Activated naive CD4-positive, alpha-beta T cell treated with anti-CD3 and anti-CD28 coated beads, Interleukin-2, amount 10 ng/mL, durations not matched to agents 7 days and 5 days (primary cell): ENCODE measurements around the gene LAMC2.

Experiments
- CTCF ChIA-PET: fragments of 350-600 bp; sonication (Branson Sonifier 250); formaldehyde crosslinking; loops from one replicate; lab custom pipeline; 2021; ENCODE audit warnings: antibody characterized with exemption; lab: Charles Lee
- DNase-seq: peaks from one replicate; pipeline ENCODE4 v3.0.0-alpha.2; 2020
- H3K27ac Mint-ChIP-seq: one replicate; pipeline ENCODE4 v1.8.0; 2021; ENCODE audit warnings: mild to moderate bottlenecking, moderate library complexity, mixed read lengths
- H3K27me3 Mint-ChIP-seq: one replicate; pipeline ENCODE4 v1.8.0; 2021; ENCODE audit warnings: mild to moderate bottlenecking, mixed read lengths
- H3K36me3 Mint-ChIP-seq: one replicate; pipeline ENCODE4 v1.8.0; 2021; ENCODE audit warnings: mixed read lengths
- H3K4me1 Mint-ChIP-seq: one replicate; pipeline ENCODE4 v1.8.0; 2021; ENCODE audit warnings: mixed read lengths
- H3K4me3 Mint-ChIP-seq: one replicate; pipeline ENCODE4 v1.8.0; 2021; ENCODE audit warnings: mild to moderate bottlenecking, moderate library complexity, mixed read lengths
- H3K9me3 Mint-ChIP-seq: one replicate; pipeline ENCODE4 v1.8.0; 2021; ENCODE audit warnings: mixed read lengths

LAMC2 gene

DNA sequence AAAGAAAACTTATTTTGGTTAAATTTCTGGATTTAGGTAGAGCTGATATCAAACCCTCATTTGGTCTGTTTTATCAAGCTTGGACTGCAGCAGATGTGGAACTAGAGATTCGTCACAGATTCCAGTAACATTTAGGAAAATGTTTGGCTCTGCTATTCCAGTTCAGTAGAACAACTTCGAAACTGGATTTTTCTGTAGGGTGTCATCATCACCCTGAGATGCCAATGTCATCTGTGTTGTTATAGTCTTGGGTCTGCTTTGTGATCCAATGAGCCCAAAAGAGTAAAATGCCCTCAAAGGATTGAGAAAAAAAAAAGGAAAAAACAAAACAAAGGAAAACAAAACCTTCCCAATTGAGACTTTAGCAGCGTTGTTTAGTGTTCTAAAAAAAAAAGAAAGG lies 55.4 kb downstream of the LAMC2 start:
- Mint-ChIP-seq H3K36me3 (no peaks in the 10 kb centered on the region), H3K4me3 (no peak overlapping the region), H3K4me1 (no peaks in the 10 kb centered on the region), H3K9me3 (no peaks in the 10 kb centered on the region), H3K27ac (no peak overlapping the region), H3K27me3 (peaks cover 31% of the 10 kb centered on the region)
- CTCF ChIA-PET, result no interaction called here
- no peak for DNase-seq

DNA sequence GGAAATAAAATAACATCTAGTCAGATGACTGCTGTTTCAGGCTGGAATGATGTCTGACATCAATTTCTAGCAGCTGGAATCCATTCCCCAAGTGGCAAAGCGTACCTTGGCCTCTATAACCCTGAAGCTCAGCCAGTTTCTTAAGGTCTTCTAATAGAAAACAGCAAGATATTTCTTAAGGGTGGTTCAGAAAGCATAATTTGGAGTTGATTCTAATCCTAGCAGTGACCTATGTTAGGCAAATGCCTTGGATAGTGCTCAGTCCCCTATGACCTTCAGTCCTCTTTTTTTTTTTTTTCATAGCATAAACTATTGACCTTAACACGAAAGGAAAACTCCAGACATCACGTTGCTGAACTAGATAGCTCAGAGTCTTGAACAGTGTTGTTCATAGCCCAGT lies 56.5 kb downstream of the LAMC2 start:
- H3K9me3 Mint-ChIP-seq, result no peaks in the 10 kb centered on the region
- no peak for DNase-seq
- peaks cover 32% of the 10 kb centered on the region for H3K27me3 Mint-ChIP-seq
- H3K4me3 Mint-ChIP-seq, result no peak overlapping the region
- H3K4me1 Mint-ChIP-seq, result no peaks in the 10 kb centered on the region
- CTCF ChIA-PET, result no interaction called here
- no peak overlapping the region for H3K27ac Mint-ChIP-seq
- H3K36me3 Mint-ChIP-seq, result no peaks in the 10 kb centered on the region

DNA sequence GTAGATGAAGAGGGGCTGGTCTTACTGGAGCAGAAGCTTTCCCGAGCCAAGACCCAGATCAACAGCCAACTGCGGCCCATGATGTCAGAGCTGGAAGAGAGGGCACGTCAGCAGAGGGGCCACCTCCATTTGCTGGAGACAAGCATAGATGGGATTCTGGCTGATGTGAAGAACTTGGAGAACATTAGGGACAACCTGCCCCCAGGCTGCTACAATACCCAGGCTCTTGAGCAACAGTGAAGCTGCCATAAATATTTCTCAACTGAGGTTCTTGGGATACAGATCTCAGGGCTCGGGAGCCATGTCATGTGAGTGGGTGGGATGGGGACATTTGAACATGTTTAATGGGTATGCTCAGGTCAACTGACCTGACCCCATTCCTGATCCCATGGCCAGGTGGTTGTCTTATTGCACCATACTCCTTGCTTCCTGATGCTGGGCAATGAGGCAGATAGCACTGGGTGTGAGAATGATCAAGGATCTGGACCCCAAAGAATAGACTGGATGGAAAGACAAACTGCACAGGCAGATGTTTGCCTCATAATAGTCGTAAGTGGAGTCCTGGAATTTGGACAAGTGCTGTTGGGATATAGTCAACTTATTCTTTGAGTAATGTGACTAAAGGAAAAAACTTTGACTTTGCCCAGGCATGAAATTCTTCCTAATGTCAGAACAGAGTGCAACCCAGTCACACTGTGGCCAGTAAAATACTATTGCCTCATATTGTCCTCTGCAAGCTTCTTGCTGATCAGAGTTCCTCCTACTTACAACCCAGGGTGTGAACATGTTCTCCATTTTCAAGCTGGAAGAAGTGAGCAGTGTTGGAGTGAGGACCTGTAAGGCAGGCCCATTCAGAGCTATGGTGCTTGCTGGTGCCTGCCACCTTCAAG lies 57.3 kb downstream of the LAMC2 start:
- Mint-ChIP-seq H3K9me3 (no peaks in the 10 kb centered on the region), H3K27ac (no peak overlapping the region), H3K36me3 (no peaks in the 10 kb centered on the region), H3K4me1 (no peaks in the 10 kb centered on the region), H3K4me3 (no peak overlapping the region), H3K27me3 (peaks cover 30% of the 10 kb centered on the region)
- no peak for DNase-seq
- CTCF ChIA-PET, result no interaction called here

DNA sequence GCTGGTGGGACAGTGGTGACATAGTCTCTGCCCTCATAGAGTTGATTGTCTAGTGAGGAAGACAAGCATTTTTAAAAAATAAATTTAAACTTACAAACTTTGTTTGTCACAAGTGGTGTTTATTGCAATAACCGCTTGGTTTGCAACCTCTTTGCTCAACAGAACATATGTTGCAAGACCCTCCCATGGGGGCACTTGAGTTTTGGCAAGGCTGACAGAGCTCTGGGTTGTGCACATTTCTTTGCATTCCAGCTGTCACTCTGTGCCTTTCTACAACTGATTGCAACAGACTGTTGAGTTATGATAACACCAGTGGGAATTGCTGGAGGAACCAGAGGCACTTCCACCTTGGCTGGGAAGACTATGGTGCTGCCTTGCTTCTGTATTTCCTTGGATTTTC lies 58.4 kb downstream of the LAMC2 start:
- Mint-ChIP-seq H3K36me3 (no peaks in the 10 kb centered on the region), H3K4me1 (no peaks in the 10 kb centered on the region), H3K9me3 (no peaks in the 10 kb centered on the region), H3K27ac (no peak overlapping the region), H3K27me3 (peaks cover 30% of the 10 kb centered on the region), H3K4me3 (no peak overlapping the region)
- DNase-seq, result no peak
- CTCF ChIA-PET, result no interaction called here

DNA sequence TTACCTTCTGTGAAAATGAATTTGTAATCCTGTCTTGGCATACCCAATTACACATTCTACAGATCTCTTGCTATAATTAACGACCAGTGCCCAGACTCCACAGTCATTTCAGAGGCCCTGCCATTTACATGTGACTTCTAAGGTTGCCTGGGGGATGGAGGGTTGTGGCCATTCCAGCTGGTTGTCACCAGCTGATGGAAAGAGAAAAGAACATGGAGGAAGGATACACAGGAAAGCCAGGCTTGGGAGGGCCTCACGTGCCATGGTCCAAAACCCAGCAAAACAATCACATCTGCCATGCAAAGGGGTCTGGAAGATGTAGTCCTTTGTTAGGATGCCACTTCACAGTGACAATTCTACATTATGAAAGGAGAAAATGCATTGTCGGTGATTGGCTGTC lies 59.3 kb downstream of the LAMC2 start:
- Mint-ChIP-seq H3K27ac (no peak overlapping the region), H3K9me3 (no peaks in the 10 kb centered on the region), H3K27me3 (peaks cover 30% of the 10 kb centered on the region), H3K4me1 (no peaks in the 10 kb centered on the region), H3K4me3 (no peak overlapping the region), H3K36me3 (no peaks in the 10 kb centered on the region)
- no peak for DNase-seq
- CTCF ChIA-PET, result no interaction called here

DNA sequence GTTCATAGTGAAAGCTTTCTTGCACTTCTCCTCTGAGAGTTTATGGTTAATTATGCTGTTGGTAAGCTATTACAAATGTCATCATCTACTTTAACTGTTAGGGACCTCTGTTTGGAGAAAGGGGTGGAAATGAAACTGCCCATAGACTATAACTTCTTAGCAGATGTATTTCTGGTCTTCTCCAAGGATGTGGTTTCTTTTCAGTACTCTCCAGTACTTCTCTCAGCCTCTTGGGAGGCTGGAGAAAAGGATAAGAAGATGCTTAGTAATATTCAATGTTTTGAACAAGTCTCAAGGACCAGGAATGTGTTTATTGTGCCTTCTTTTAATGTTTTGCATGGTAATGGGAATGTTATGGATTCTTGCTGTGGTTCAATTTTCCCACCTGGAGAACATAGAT lies 60.4 kb downstream of the LAMC2 start:
- no peak overlapping the region for H3K27ac Mint-ChIP-seq
- no peaks in the 10 kb centered on the region for H3K36me3 Mint-ChIP-seq
- no peaks in the 10 kb centered on the region for H3K4me1 Mint-ChIP-seq
- H3K4me3 Mint-ChIP-seq, result no peak overlapping the region
- no peaks in the 10 kb centered on the region for H3K9me3 Mint-ChIP-seq
- peaks cover 30% of the 10 kb centered on the region for H3K27me3 Mint-ChIP-seq
- no peak for DNase-seq
- CTCF ChIA-PET, result no interaction called here

DNA sequence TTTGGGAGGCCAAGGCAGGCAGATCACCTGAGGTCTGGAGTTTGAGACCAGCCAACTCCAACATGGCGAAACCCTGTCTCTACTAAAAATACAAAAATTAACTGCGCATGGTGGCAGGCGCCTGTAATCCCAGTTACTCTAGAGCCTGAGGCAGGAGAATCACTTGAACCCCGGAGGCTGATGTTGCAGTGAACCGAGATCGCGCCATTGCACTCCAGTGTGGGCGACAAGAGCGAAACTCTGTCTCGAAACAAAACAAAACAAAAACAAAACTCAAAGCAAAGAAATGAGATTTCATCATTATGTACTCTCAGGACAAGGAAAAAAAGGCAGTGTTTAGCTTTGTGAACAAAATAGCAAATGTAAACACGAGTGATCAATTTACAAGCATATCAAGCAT lies 61.0 kb downstream of the LAMC2 start:
- H3K4me1 Mint-ChIP-seq, result no peaks in the 10 kb centered on the region
- H3K27ac Mint-ChIP-seq, result no peak overlapping the region
- H3K36me3 Mint-ChIP-seq, result no peaks in the 10 kb centered on the region
- no peak overlapping the region for H3K4me3 Mint-ChIP-seq
- no peaks in the 10 kb centered on the region for H3K9me3 Mint-ChIP-seq
- CTCF ChIA-PET, result interaction anchor here (0.7 kb wide), 1 partner anchor 69 kb away, joined by 3 read pairs; no protein-coding TSS in a partner anchor
- no peak for DNase-seq
- H3K27me3 Mint-ChIP-seq, result peaks cover 30% of the 10 kb centered on the region

DNA sequence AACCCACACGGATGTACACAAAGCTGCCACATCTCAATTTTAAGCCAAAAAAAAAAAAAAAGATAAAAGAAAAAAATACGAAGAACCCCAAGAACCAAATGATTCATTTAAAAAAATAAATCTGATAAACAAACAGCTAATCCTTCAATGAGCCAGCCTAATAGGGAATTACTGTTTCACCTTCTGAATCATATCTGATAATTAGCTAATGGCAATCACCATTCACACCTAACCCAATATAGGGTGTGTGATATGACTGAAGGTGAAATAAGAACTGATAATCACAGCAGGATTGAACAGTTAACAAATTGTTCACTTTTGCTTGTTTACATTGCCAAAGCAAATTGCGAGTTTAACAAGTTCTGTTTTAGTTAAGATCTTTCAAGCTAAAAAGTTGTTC lies 61.4 kb downstream of the LAMC2 start:
- H3K27me3 Mint-ChIP-seq, result peaks cover 30% of the 10 kb centered on the region
- no peaks in the 10 kb centered on the region for H3K36me3 Mint-ChIP-seq
- no peak overlapping the region for H3K4me3 Mint-ChIP-seq
- no peaks in the 10 kb centered on the region for H3K4me1 Mint-ChIP-seq
- H3K27ac Mint-ChIP-seq, result no peak overlapping the region
- no peak for DNase-seq
- no peaks in the 10 kb centered on the region for H3K9me3 Mint-ChIP-seq
- CTCF ChIA-PET, result interaction anchor here (0.7 kb wide), 1 partner anchor 70 kb away, joined by 3 read pairs; no protein-coding TSS in a partner anchor

DNA sequence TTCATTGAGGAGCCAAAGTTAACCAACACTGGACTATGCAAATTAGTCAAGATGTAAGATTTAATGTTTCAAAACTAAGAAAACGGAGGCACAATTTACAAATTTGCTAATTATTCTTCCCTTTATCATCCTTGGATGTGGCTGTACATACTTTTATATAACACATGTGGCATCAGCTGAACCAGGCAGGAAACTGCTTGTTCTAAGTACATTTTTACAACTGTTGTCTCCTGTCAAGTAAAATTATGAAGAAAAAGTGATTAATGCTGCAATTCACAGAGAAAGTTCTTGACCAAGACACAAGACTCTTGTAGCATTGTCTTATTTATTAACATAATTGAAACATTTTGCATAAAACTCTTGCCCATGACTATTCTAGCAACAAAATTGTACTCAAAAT lies 61.9 kb downstream of the LAMC2 start:
- no peak for DNase-seq
- H3K4me1 Mint-ChIP-seq, result no peaks in the 10 kb centered on the region
- no peaks in the 10 kb centered on the region for H3K36me3 Mint-ChIP-seq
- peaks cover 25% of the 10 kb centered on the region for H3K27me3 Mint-ChIP-seq
- CTCF ChIA-PET, result interaction anchor here (0.7 kb wide), 1 partner anchor 70 kb away, joined by 3 read pairs; no protein-coding TSS in a partner anchor
- no peaks in the 10 kb centered on the region for H3K9me3 Mint-ChIP-seq
- no peak overlapping the region for H3K4me3 Mint-ChIP-seq
- H3K27ac Mint-ChIP-seq, result no peak overlapping the region

DNA sequence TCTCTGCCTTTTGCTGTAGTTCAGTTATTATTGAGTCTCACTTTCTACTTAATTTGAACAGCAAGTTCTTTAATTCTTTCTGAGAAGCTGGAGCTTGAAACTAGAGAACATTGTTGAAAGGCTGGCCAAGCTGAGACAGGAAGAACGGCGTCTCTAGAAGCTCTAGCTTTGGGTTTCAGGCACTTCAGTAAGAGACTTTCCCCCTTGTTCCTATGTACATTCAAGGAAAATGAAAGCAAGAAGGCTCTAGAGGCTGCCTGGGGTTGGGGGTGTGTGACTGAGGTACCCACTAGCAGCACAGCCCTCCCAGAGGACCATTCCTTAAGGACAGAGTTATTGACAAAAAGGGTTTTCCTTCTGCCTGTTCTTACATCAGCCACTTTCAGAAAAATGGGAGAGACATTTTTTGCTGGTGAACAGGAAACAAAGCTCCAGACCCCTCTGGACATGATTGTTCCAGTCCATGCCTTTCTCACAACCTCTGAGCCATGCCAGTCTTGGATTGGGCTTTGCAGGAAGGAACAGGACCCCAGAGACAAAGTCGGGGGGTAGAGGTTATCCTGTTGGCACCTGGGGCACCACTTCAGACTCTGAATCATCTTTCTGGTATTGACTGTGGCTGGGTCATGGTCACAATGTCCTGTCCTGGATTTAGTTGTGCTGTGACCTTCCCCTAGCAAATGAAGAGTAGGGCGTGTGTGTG lies 63.1 kb downstream of the LAMC2 start:
- no peak overlapping the region for H3K27ac Mint-ChIP-seq
- DNase-seq, result no peak
- CTCF ChIA-PET, result no interaction called here
- H3K4me3 Mint-ChIP-seq, result no peak overlapping the region
- H3K4me1 Mint-ChIP-seq, result no peaks in the 10 kb centered on the region
- no peaks in the 10 kb centered on the region for H3K36me3 Mint-ChIP-seq
- no peaks in the 10 kb centered on the region for H3K9me3 Mint-ChIP-seq
- peaks cover 16% of the 10 kb centered on the region for H3K27me3 Mint-ChIP-seq

DNA sequence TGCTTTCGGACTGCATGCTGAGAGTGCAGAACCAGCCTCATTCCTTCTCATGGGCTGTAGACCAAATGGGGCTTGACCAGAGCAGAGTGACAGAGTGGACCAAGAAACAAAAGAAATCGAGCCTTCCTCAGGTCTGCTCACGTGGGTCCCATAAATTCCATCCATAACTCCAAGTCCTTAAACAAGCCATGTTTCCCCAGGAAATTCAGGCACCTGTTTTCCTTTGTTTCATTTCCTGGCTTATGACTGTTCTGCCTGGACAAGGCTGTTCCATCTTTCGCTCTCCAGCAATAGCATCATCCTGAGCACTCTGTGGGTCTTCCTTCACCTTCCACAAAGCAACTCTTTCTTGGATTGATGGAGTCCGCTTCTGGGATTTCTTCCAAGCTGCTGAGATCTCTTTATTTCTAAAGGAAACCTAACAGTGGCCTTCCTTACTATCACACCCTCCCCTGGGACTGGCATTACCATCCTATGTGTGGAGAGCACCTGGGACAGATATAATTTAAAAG lies 63.9 kb downstream of the LAMC2 start:
- no peak overlapping the region for H3K27ac Mint-ChIP-seq
- no peaks in the 10 kb centered on the region for H3K9me3 Mint-ChIP-seq
- H3K27me3 Mint-ChIP-seq, result peaks cover 20% of the 10 kb centered on the region
- no peaks in the 10 kb centered on the region for H3K4me1 Mint-ChIP-seq
- CTCF ChIA-PET, result no interaction called here
- no peak for DNase-seq
- no peak overlapping the region for H3K4me3 Mint-ChIP-seq
- no peaks in the 10 kb centered on the region for H3K36me3 Mint-ChIP-seq

DNA sequence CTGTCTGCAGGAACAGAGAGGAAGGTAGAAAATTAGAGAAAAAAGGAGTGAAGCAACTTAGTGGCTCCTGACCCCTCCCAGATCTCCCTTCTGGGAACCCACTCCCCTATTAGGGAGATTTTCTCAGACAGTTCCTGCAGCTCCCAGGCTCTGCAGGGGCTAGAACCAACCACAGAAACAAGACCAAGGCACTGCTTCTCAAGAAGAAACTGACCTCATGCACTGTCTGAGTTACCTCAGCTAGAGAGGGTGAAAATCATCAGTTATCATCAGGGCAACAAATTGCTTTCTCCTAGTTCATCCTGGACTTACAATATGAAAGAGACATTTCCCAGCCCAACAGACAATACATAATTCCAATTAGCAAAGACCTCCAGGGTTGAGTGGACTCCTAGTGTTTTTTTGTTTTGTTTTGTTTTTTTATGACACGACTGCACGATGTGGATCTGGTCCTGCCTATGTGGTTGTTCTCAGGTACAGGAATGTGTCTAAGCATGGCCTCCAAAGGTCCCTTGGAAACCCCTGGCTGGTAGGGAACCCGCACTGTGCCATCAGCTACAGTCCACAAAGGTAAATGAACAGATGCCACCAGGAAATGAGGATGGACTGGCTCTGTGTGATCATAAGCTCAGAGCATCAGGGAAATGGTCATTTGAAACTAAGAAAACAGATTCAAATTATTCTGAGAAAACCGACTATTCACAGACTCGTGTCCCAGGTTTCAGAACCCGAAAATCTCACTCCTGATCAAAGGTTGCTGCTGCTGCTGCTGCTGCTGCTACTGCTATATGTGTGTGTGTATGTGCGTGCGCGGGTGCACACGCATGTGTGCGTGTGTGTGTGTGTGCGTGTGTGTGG lies 65.3 kb downstream of the LAMC2 start:
- H3K27me3 Mint-ChIP-seq, result peaks cover 20% of the 10 kb centered on the region
- H3K4me3 Mint-ChIP-seq, result no peak overlapping the region
- H3K9me3 Mint-ChIP-seq, result no peaks in the 10 kb centered on the region
- no peak for DNase-seq
- H3K27ac Mint-ChIP-seq, result no peak overlapping the region
- H3K4me1 Mint-ChIP-seq, result no peaks in the 10 kb centered on the region
- H3K36me3 Mint-ChIP-seq, result no peaks in the 10 kb centered on the region
- CTCF ChIA-PET, result no interaction called here

DNA sequence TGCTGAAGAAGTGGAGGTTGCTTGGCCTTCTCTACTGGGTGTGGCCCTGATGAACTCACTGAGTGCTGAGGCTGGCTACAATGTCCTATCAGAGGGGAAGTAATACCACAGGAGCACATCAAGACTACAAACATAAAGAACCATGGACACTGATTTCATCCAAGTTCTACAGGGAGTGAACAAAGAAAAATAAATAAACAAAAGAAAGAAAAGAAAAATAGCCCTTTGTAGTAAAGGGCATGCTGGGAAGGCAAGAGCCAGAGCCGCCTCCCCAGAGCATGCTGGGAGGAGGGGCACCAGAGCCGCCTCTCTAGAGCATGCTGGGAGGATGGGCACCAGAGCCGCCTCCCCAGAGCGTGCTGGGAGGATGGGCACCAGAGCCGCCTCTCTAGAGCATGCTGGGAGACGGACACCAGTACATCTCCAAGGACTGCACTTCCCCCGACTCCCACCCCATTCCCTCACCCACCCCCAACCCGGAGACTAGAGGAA lies 65.9 kb downstream of the LAMC2 start:
- Mint-ChIP-seq H3K4me3 (no peak overlapping the region), H3K27ac (no peak overlapping the region), H3K9me3 (no peaks in the 10 kb centered on the region), H3K36me3 (no peaks in the 10 kb centered on the region), H3K4me1 (no peaks in the 10 kb centered on the region), H3K27me3 (peaks cover 18% of the 10 kb centered on the region)
- DNase-seq, result no peak
- CTCF ChIA-PET, result no interaction called here

DNA sequence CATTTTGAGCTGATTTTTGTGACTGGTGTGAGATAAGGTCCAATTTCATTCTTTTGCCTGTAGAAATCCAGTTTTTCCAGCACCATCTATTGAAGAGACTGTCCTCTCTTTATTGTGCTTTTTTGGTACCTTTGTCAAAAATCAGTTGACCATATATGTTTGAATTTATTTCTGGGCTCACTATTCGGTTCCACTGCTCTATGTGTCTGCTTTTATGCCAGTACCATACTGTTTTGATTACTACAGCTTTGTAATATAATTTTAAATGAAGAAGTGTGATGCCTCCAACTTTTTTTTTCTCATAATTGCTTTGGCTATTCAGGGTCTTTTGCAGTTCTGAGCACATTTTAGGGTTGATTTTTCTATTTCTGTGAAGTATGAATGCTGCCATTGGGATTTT lies 69.0 kb downstream of the LAMC2 start:
- H3K27ac Mint-ChIP-seq, result no peak overlapping the region
- no peaks in the 10 kb centered on the region for H3K9me3 Mint-ChIP-seq
- DNase-seq, result no peak
- no peak overlapping the region for H3K4me3 Mint-ChIP-seq
- H3K4me1 Mint-ChIP-seq, result no peaks in the 10 kb centered on the region
- no peaks in the 10 kb centered on the region for H3K36me3 Mint-ChIP-seq
- CTCF ChIA-PET, result no interaction called here
- peaks cover 15% of the 10 kb centered on the region for H3K27me3 Mint-ChIP-seq
